ENCODE data around the gene KRTAP10-4. TPM values are rescaled to one million over a fixed set of nuclear protein-coding genes. Genes with fewer than 3 reads are reported as not detected.

KRTAP10-4 gene
- total RNA-seq, 1 experiment from 2014 or later, result not detected

GRCh38 chr21:44548381-44548780 is 25.1 kb upstream of the KRTAP10-4 start:
- no peak for ATAC-seq
- BruUV-seq (replicated peaks), result no TSS peak
- CTCF ChIA-PET, result no interaction called here
- no peaks in the 10 kb centered on the region for H3K9me2 ChIP-seq (ENCODE audit: insufficient read depth)
- H3K9me3 ChIP-seq (ENCODE audit: control insufficient read depth in 1 of 2, insufficient read depth in 1 of 2, low read depth in 1 of 2, low read length in 2 of 2), result peaks cover 5 to 12% of the 10 kb centered on the region in 2 experiments
- no peak overlapping the region for H3K4me3 ChIP-seq (replicated peaks in 1 of 2; ENCODE audit: low read depth in 1 of 2, low read length in 2 of 2)
- intact Hi-C loops (cut with micrococcal nuclease), result no loop called here
- no peaks in the 10 kb centered on the region for H3K4me1 ChIP-seq (ENCODE audit: control insufficient read depth in 1 of 2, insufficient read depth in 2 of 2, low read length in 2 of 2)
- RAD21 ChIA-PET (ENCODE audit: low non-redundant PET in 1 of 2, low total read pairs in 2 of 2, uncharacterized antibody in 2 of 2, unreplicated experiment in 2 of 2), result no interaction called here
- TF ChIP-seq ZNF274 (IDR thresholded peaks at IDR 0.05; ENCODE audit: low read depth, low read length) (no peak), CEBPB (IDR thresholded peaks at IDR 0.05; ENCODE audit: low read depth) (no peak), REST (IDR thresholded peaks at IDR 0.05; ENCODE audit: low read depth) (no peak), ATF3 (IDR thresholded peaks at IDR 0.05) (no peak)
- no peak overlapping the region for H2AFZ ChIP-seq (ENCODE audit: low read depth, low read length, poor library complexity, severe bottlenecking)
- no peak overlapping the region for H3K27ac ChIP-seq (ENCODE audit: low read depth, low read length)
- no peak overlapping the region for H3K9ac ChIP-seq (ENCODE audit: low read length)
- no peak overlapping the region for H3K4me2 ChIP-seq (ENCODE audit: low read length)
- no peak for DNase-seq (ENCODE audit: low read depth, low spot score)
- no peaks in the 10 kb centered on the region for H4K20me1 ChIP-seq (ENCODE audit: insufficient read depth)
- no peaks in the 10 kb centered on the region for H3K27me3 ChIP-seq (ENCODE audit: insufficient read depth, low read length)
- no peaks in the 10 kb centered on the region for H3K36me3 ChIP-seq (ENCODE audit: control insufficient read depth in 1 of 2, insufficient read depth in 2 of 2, low read length in 2 of 2)
- POLR2A ChIA-PET, result no interaction called here
- H3K79me2 ChIP-seq (ENCODE audit: insufficient read depth, low read length), result no peaks in the 10 kb centered on the region

- Histone ChIP-seq H3K9me3 (ENCODE audit: control insufficient read depth in 1 of 2, insufficient read depth in 1 of 2, low read depth in 1 of 2, low read length in 2 of 2) (peaks cover 0 to 9% of the 10 kb centered on the region in 2 experiments; a peak in 2 of 4 replicates), H2AFZ (ENCODE audit: low read depth, low read length, poor library complexity, severe bottlenecking) (no peak overlapping the region), H3K9ac (ENCODE audit: low read length) (no peak overlapping the region), H3K4me2 (ENCODE audit: low read length) (no peak overlapping the region), H3K27ac (ENCODE audit: low read depth, low read length) (no peak overlapping the region), H3K4me1 (ENCODE audit: control insufficient read depth in 1 of 2, insufficient read depth in 2 of 2, low read length in 2 of 2) (no peaks in the 10 kb centered on the region), H4K20me1 (ENCODE audit: insufficient read depth) (no peaks in the 10 kb centered on the region), H3K27me3 (ENCODE audit: insufficient read depth, low read length) (no peaks in the 10 kb centered on the region), H3K4me3 (replicated peaks in 1 of 2; ENCODE audit: low read depth in 1 of 2, low read length in 2 of 2) (no peak overlapping the region), H3K79me2 (ENCODE audit: insufficient read depth, low read length) (no peaks in the 10 kb centered on the region), H3K36me3 (ENCODE audit: control insufficient read depth in 1 of 2, insufficient read depth in 2 of 2, low read length in 2 of 2) (no peaks in the 10 kb centered on the region), H3K9me2 (ENCODE audit: insufficient read depth) (no peaks in the 10 kb centered on the region)
- ATAC-seq (no peak), DNase-seq (ENCODE audit: low read depth, low spot score) (no peak)
- ChIA-PET RAD21 (ENCODE audit: low non-redundant PET in 1 of 2, low total read pairs in 2 of 2, uncharacterized antibody in 2 of 2, unreplicated experiment in 2 of 2) (no interaction called here), POLR2A (no interaction called here), CTCF (no interaction called here)
- no TSS peak for BruUV-seq (replicated peaks)
- intact Hi-C loops (cut with micrococcal nuclease), result no loop called here
- TF ChIP-seq RAD21 (IDR thresholded peaks at IDR 0.05; ENCODE audit: low read depth), result no peak
- no peak for TF ChIP-seq POLR2AphosphoS5 (IDR thresholded peaks at IDR 0.05; ENCODE audit: low read depth, low read length)
- TF ChIP-seq EGR1 (IDR thresholded peaks at IDR 0.05; ENCODE audit: low read depth), result no peak
- no peak for TF ChIP-seq CEBPB (IDR thresholded peaks at IDR 0.05; ENCODE audit: low read depth)
- TF ChIP-seq ATF3 (IDR thresholded peaks at IDR 0.05), result no peak
- TF ChIP-seq YY1 (IDR thresholded peaks at IDR 0.05; ENCODE audit: extremely low read depth, insufficient replicate concordance, low read depth, low read length), result no peak
- no peak for TF ChIP-seq FOSL1 (IDR thresholded peaks at IDR 0.05; ENCODE audit: low read depth)
- TF ChIP-seq SIN3A (IDR thresholded peaks at IDR 0.05; ENCODE audit: low read depth), result no peak
- TF ChIP-seq TCF7L2 (IDR thresholded peaks at IDR 0.05; ENCODE audit: borderline replicate concordance, extremely low read depth, insufficient read depth, insufficient read length), result no peak
- no peak for TF ChIP-seq REST (IDR thresholded peaks at IDR 0.05; ENCODE audit: low read depth)
- no peak for TF ChIP-seq CBX3 (IDR thresholded peaks at IDR 0.05; ENCODE audit: low read depth)
- TF ChIP-seq EZH2phosphoT487 (IDR thresholded peaks at IDR 0.05; ENCODE audit: borderline replicate concordance), result no peak
These were observed 24.6 kb upstream of the KRTAP10-4 start for GRCh38 chr21:44548922-44549321.
